OCI-LY7 (cell line): ENCODE measurements around the gene KRT80. TPM values are rescaled to one million over a fixed set of nuclear protein-coding genes. Genes with fewer than 3 reads are reported as not detected.

ENCODE experiments used
- BruUV-seq: library from RNA; stranded (reverse); fragments of 400-500 nt; replicated peaks from 2 replicates; lab custom pipeline; 2021; lab: Mats Ljungman, UMichigan
- CTCF ChIA-PET: fragments of 300-600 bp; sonication (Branson Sonifier 250); formaldehyde crosslinking; loops from one replicate; lab custom pipeline; 2022; ENCODE audit warnings: antibody characterized with exemption; ENCODE audit not compliant: unreplicated experiment; lab: Charles Lee
- POLR2A ChIA-PET: fragments of 300-600 bp; sonication (Branson Sonifier 250); formaldehyde crosslinking; loops from one replicate; lab custom pipeline; 2022; ENCODE audit warnings: antibody characterized with exemption; lab: Charles Lee
- DNase-seq: peaks from one replicate; pipeline ENCODE4 v3.0.0-alpha.2; 2015; ENCODE audit warnings: low spot score
- H2AFZ ChIP-seq: fragments of 200-600 bp; sonication (generic), shearing (Covaris generic); 2 replicates; pipeline ENCODE4 v1.6.1; 2014; ENCODE audit warnings: mild to moderate bottlenecking, antibody characterized with exemption, low read length, moderate library complexity
- H3K27ac ChIP-seq: fragments of 200-600 bp; sonication (generic); 2 replicates; pipeline ENCODE4 v1.5.1; 2014; ENCODE audit warnings: mixed run types, low read depth, mild to moderate bottlenecking, moderate library complexity, low read length, inconsistent platforms; ENCODE audit not compliant: poor library complexity, severe bottlenecking
- H3K36me3 ChIP-seq: fragments of 200-600 bp; sonication (generic); 2 replicates; pipeline ENCODE4 v1.6.1; 2014; ENCODE audit warnings: mild to moderate bottlenecking, antibody characterized with exemption, low read length, moderate library complexity, mixed read lengths; ENCODE audit not compliant: insufficient read depth
- H3K4me1 ChIP-seq: fragments of 200-600 bp; sonication (generic); 2 replicates; pipeline ENCODE4 v1.5.1; 2014; ENCODE audit warnings: mild to moderate bottlenecking, low read length; ENCODE audit not compliant: insufficient read depth, poor library complexity, severe bottlenecking
- H3K4me2 ChIP-seq: fragments of 200-600 bp; sonication (generic); 2 replicates; pipeline ENCODE4 v1.6.1; 2014; ENCODE audit warnings: mild to moderate bottlenecking, low read length
- H3K4me3 ChIP-seq: fragments of 200-600 bp; sonication (generic); 2 replicates; pipeline ENCODE4 v1.5.1; 2014; ENCODE audit warnings: mild to moderate bottlenecking, low read depth, low read length; ENCODE audit not compliant: poor library complexity, severe bottlenecking
- H3K79me2 ChIP-seq: fragments of 200-600 bp; sonication (generic); 2 replicates; pipeline ENCODE4 v1.6.1; 2016; ENCODE audit warnings: low read depth, mild to moderate bottlenecking, low read length, moderate library complexity, mixed read lengths; ENCODE audit not compliant: insufficient read depth
- H3K9me2 ChIP-seq: fragments of 200-600 bp; sonication (generic); 2 replicates; pipeline ENCODE4 v1.6.1; 2016; ENCODE audit warnings: mild to moderate bottlenecking, low read length, mixed read lengths; ENCODE audit not compliant: insufficient read depth
- H3K9me3 ChIP-seq: fragments of 200-600 bp; sonication (generic); 2 replicates; pipeline ENCODE4 v1.6.1; 2014; ENCODE audit warnings: mild to moderate bottlenecking, mixed run types, low read length, mixed read lengths
- H4K20me1 ChIP-seq: fragments of 200-600 bp; sonication (generic); 2 replicates; pipeline ENCODE4 v1.6.1; 2014; ENCODE audit warnings: mild to moderate bottlenecking, antibody characterized with exemption, low read length, moderate library complexity, mixed read lengths; ENCODE audit not compliant: insufficient read depth
- CTCF ChIP-seq: fragments of 200-600 bp; sonication (generic); conservative IDR thresholded peaks from 2 replicates; pipeline ENCODE4 v1.5.1; 2014; ENCODE audit warnings: mild to moderate bottlenecking, antibody characterized with exemption, low read length, moderate library complexity, mixed read lengths
- EZH2phosphoT487 ChIP-seq: fragments of 200-600 bp; sonication (generic); IDR thresholded peaks from 2 replicates; pipeline ENCODE4 v1.6.1; 2018; ENCODE audit warnings: low read depth, borderline replicate concordance, mild to moderate bottlenecking, mixed run types, antibody characterized with exemption, low read length, moderate library complexity, mixed read lengths
- intact Hi-C: fragments of 100-400 bp; cut with micrococcal nuclease; formaldehyde crosslinking; loops from one replicate; pipeline ENCODE4 v1.10.0; 2022; ENCODE audit not compliant: unreplicated experiment
- total RNA-seq, 2 experiments: library from RNA; depleted of rRNA in 1 of 2; stranded (reverse); fragments of >200 nt in 1 of 2; shearing (Covaris generic) in 1 of 2; gene quantifications; 2 replicates each; pipeline ENCODE4 v1.2.3, GENCODE V29; 2014 to 2022

Gene KRT80
- total RNA-seq, 2 experiments from 2014 or later = not detected

DNA sequence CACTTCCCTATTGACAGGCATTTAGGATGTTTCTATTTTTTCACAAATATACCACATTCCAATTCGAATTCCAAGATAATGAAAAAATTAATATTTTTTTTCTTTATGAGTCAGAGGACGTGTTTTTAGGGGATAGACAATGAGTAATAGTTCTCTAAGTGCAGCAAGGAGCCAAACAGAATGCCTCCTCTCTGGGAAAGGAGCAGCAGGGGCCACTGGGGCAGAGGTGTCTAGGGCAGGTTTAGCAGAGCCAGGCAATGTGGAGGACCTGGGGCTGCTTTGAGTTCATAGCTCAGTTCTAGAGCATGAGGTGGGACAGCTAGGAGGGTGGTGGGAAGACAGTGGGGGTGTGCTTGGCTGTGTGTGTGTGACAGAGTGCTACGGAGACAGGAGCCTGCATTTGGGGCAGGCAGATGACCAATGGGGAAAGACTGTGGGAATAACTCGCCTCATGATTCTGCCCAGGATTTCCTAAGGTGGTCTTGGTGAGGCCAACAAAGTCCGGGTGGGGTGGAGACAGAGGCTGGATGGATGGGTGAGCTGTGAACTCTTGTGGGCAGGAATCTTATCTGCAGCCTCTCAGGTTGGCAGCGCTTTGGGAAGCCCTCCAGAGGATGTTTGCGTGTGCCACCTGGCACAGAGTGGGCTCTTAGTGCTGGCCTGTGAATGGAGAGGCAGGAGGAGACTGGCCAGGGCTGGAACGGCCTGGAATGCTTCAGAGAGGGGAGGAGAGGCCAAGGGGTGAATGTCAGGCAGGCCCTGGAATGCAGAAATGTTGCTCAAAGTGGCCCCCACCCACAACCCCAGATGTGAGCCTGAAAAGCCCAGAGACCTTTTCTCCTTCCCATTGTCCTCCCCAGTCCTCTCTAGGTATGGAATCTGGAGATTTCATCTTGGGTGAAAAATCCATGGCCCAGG, 38.8 kb upstream of the KRT80 start:
- H3K36me3 ChIP-seq = no peaks in the 10 kb centered on the region
- no peaks in the 10 kb centered on the region for H4K20me1 ChIP-seq
- no peak for DNase-seq
- no peaks in the 10 kb centered on the region for H3K4me1 ChIP-seq
- no peak overlapping the region for H2AFZ ChIP-seq
- intact Hi-C loops = no loop called here
- no peaks in the 10 kb centered on the region for H3K9me3 ChIP-seq
- no peaks in the 10 kb centered on the region for H3K79me2 ChIP-seq
- no peak for TF ChIP-seq CTCF
- TF ChIP-seq EZH2phosphoT487 = no peak
- POLR2A ChIA-PET = no interaction called here
- CTCF ChIA-PET = no interaction called here
- H3K4me3 ChIP-seq = no peak overlapping the region
- H3K9me2 ChIP-seq = no peaks in the 10 kb centered on the region
- no peak overlapping the region for H3K4me2 ChIP-seq
- no peak overlapping the region for H3K27ac ChIP-seq
- no TSS peak for BruUV-seq

DNA sequence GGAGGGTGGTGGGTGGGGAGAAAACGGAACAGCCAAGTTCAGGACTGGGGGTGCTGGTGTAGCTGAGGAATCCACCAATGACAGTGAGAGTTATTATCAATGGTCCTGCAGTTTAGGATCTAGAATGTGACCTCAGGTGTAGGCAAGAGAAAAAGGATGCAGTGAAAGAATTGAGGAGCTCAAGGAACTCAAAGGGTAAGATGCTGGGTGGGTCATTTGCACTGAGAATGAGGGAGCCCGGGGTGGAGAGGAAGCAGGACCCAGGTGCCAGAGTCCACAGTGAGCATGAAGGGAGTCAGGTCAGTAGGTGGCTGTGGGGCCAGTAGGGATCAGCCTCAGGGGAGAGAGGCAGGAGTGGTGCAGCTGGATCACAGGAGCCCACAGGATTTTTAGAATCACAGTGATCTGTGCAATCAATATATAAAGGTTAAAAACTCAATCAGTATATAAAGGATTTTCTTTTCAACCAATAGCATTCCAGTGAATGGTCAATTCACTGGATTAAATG, 38.1 kb upstream of the KRT80 start:
- H4K20me1 ChIP-seq = no peaks in the 10 kb centered on the region
- ChIA-PET POLR2A (no interaction called here), CTCF (no interaction called here)
- H3K9me2 ChIP-seq = no peaks in the 10 kb centered on the region
- BruUV-seq = no TSS peak
- no peak overlapping the region for H2AFZ ChIP-seq
- intact Hi-C loops = no loop called here
- H3K79me2 ChIP-seq = no peaks in the 10 kb centered on the region
- H3K4me1 ChIP-seq = no peaks in the 10 kb centered on the region
- no peak for DNase-seq
- H3K36me3 ChIP-seq = no peaks in the 10 kb centered on the region
- no peak overlapping the region for H3K4me2 ChIP-seq
- no peak overlapping the region for H3K4me3 ChIP-seq
- no peaks in the 10 kb centered on the region for H3K9me3 ChIP-seq
- H3K27ac ChIP-seq = no peak overlapping the region
- TF ChIP-seq EZH2phosphoT487 (no peak), CTCF (no peak)

GRCh38 chr12:52228931-52229330, 37.1 kb upstream of the KRT80 start:
- POLR2A ChIA-PET = no interaction called here
- BruUV-seq = no TSS peak

More at GRCh38 chr12:52228931-52229330, 37.1 kb upstream of the KRT80 start:
- Histone ChIP-seq H4K20me1 (no peaks in the 10 kb centered on the region), H3K79me2 (no peaks in the 10 kb centered on the region), H3K36me3 (no peaks in the 10 kb centered on the region), H3K4me1 (no peaks in the 10 kb centered on the region), H3K4me3 (no peak overlapping the region), H3K9me3 (no peaks in the 10 kb centered on the region), H3K27ac (no peak overlapping the region), H2AFZ (no peak overlapping the region), H3K9me2 (no peaks in the 10 kb centered on the region), H3K4me2 (no peak overlapping the region)
- intact Hi-C loops = no loop called here
- no peak for TF ChIP-seq CTCF
- TF ChIP-seq EZH2phosphoT487 = no peak
- DNase-seq = no peak
- CTCF ChIA-PET = no interaction called here
